Measurements from ENCODE around the gene SPINK2.

The SPINK2 gene

GRCh38 chr4:56860781-56861180, 39.3 kb upstream of the SPINK2 start:
- TF ChIP-seq POLR2AphosphoS5 (IDR thresholded peaks at IDR 0.05; ENCODE audit: low read depth, low read length) (no peak), TAF1 (IDR thresholded peaks at IDR 0.05; ENCODE audit: borderline replicate concordance, insufficient read depth, low read length) (no peak), FOXP2 (optimal IDR thresholded peaks at IDR 0.05; ENCODE audit: borderline replicate concordance, extremely low read depth, extremely low read length, insufficient read depth) (no peak), SIN3A (IDR thresholded peaks at IDR 0.05; ENCODE audit: borderline replicate concordance, insufficient read depth, low read length) (no peak)

GRCh38 chr4:56859841-56860240, 38.3 kb upstream of the SPINK2 start:
- TF ChIP-seq TAF1 (IDR thresholded peaks at IDR 0.05; ENCODE audit: borderline replicate concordance, insufficient read depth, low read length) (no peak), POLR2AphosphoS5 (IDR thresholded peaks at IDR 0.05; ENCODE audit: low read depth, low read length) (no peak), FOXP2 (optimal IDR thresholded peaks at IDR 0.05; ENCODE audit: borderline replicate concordance, extremely low read depth, extremely low read length, insufficient read depth) (no peak), SIN3A (IDR thresholded peaks at IDR 0.05; ENCODE audit: borderline replicate concordance, insufficient read depth, low read length) (no peak)
- TF ChIP-seq, protein P1, sequence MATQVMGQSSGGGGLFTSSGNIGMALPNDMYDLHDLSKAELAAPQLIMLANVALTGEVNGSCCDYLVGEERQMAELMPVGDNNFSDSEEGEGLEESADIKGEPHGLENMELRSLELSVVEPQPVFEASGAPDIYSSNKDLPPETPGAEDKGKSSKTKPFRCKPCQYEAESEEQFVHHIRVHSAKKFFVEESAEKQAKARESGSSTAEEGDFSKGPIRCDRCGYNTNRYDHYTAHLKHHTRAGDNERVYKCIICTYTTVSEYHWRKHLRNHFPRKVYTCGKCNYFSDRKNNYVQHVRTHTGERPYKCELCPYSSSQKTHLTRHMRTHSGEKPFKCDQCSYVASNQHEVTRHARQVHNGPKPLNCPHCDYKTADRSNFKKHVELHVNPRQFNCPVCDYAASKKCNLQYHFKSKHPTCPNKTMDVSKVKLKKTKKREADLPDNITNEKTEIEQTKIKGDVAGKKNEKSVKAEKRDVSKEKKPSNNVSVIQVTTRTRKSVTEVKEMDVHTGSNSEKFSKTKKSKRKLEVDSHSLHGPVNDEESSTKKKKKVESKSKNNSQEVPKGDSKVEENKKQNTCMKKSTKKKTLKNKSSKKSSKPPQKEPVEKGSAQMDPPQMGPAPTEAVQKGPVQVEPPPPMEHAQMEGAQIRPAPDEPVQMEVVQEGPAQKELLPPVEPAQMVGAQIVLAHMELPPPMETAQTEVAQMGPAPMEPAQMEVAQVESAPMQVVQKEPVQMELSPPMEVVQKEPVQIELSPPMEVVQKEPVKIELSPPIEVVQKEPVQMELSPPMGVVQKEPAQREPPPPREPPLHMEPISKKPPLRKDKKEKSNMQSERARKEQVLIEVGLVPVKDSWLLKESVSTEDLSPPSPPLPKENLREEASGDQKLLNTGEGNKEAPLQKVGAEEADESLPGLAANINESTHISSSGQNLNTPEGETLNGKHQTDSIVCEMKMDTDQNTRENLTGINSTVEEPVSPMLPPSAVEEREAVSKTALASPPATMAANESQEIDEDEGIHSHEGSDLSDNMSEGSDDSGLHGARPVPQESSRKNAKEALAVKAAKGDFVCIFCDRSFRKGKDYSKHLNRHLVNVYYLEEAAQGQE (IDR thresholded peaks at IDR 0.05; ENCODE audit: insufficient read depth in 1 of 2, low read depth in 2 of 2, low read length in 2 of 2) = no peak

- TF ChIP-seq TAF1 (IDR thresholded peaks at IDR 0.05; ENCODE audit: borderline replicate concordance, insufficient read depth, low read length) = no peak
These were observed 36.3 kb upstream of the SPINK2 start for GRCh38 chr4:56857601-56858309.

- no peak for TF ChIP-seq FOXP2 (optimal IDR thresholded peaks at IDR 0.05; ENCODE audit: borderline replicate concordance, extremely low read depth, extremely low read length, insufficient read depth)
These were observed 35.2 kb upstream of the SPINK2 start for GRCh38 chr4:56856656-56857055.

DNA sequence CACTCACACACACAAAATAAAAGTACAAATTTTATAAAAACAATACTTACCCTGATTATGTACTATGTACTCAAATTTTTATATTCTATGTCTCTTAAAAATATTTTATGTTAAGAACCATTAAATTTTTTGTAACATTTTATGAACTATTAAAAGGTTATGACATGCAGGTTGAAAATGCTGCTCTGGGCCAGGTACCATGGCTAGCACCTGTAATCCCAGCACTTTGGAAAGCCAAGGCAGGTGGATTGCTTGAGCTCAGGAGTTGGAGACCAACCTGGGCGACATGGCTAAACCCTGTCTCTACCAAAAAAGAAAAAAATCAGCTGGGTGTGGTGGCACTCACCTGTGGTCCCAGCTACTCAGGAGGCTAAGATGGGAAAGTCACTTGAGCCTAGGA, 29.4 kb upstream of the SPINK2 start:
- TF ChIP-seq, protein P1 (IDR thresholded peaks at IDR 0.05; ENCODE audit: insufficient read depth in 1 of 2, low read depth in 2 of 2, low read length in 2 of 2) = peak in 1 of 2 experiments; percentile 53; a peak in 1 of 4 replicates
- no peak for TF ChIP-seq FOXP2 (optimal IDR thresholded peaks at IDR 0.05; ENCODE audit: borderline replicate concordance, extremely low read depth, extremely low read length, insufficient read depth)

- TF ChIP-seq TAF1 (IDR thresholded peaks at IDR 0.05; ENCODE audit: borderline replicate concordance, insufficient read depth, low read length) = no peak
- TF ChIP-seq POLR2AphosphoS5 (IDR thresholded peaks at IDR 0.05; ENCODE audit: low read depth, low read length) = no peak
- no peak for TF ChIP-seq SIN3A (IDR thresholded peaks at IDR 0.05; ENCODE audit: borderline replicate concordance, insufficient read depth, low read length)
These were observed 23.5 kb upstream of the SPINK2 start for GRCh38 chr4:56844802-56845580.

DNA sequence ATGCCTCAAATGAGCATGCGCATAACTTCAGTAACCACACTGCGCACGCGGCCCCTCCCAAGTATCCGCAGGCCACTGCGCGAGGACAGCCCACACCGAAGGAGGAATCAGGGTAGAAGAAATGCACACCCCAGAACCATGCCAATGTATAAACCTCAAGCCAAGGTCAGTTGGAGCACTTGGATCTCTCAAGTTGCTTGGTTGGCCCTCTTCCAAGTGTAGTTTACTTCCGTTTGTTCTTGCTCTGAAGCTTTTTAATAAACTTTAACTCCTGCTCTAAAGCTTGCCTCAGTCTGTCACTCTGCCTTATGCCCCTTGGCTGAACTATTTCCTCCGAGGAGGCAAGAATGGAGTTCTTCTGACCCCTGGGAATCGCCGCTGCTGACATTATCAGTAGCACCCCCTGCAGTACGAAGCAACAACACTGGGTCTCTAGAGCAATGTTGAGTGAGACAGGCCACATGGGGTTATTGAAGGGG, 22.0 kb upstream of the SPINK2 start:
- no peak for TF ChIP-seq SIN3A (IDR thresholded peaks at IDR 0.05; ENCODE audit: borderline replicate concordance, insufficient read depth, low read length)
- no peak for TF ChIP-seq TAF1 (IDR thresholded peaks at IDR 0.05; ENCODE audit: borderline replicate concordance, insufficient read depth, low read length)
- no peak for TF ChIP-seq POLR2AphosphoS5 (IDR thresholded peaks at IDR 0.05; ENCODE audit: low read depth, low read length)
- TF ChIP-seq FOXP2 (optimal IDR thresholded peaks at IDR 0.05; ENCODE audit: borderline replicate concordance, extremely low read depth, extremely low read length, insufficient read depth) = no peak
- TF ChIP-seq, protein P1 (IDR thresholded peaks at IDR 0.05; ENCODE audit: insufficient read depth in 1 of 2, low read depth in 2 of 2, low read length in 2 of 2) = no peak

Data from PFSK-1 (cell line).